ENCODE results near the gene NCKAP5. TPM values are rescaled to one million over a fixed set of nuclear protein-coding genes. Genes with fewer than 3 reads are reported as not detected.

The NCKAP5 gene
- total RNA-seq, 4 donors from 2014 or later = 0.55 to 6.6 (median 3.3) TPM; not detected in 1

DNA sequence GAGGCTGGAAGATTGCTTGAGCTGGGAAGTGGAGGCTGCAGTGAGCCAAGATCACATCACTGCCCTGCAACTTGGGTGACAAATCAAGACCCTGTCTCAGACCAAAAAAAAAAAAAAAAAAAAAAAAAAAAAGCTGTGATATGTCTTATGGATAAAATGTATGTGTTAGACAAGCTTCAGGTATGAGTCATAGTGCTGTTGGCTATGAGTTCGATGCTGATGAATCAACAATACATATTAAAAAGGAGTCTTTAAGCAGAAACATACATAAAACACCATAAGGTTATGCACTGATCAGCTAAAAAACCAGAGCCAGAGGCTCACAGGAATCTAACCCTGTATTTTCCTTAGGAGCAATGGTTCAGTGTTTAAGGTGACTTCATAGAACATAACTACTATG lies 332.3 kb downstream of the NCKAP5 start:
- no peak for DNase-seq
- Histone ChIP-seq H3K27ac (no peak overlapping the region), H3K9me3 (no peaks in the 10 kb centered on the region), H3K27me3 (no peaks in the 10 kb centered on the region), H3K36me3 (no peaks in the 10 kb centered on the region), H3K4me3 (no peak overlapping the region), H3K4me1 (no peaks in the 10 kb centered on the region)
- intact Hi-C loops (cut with DNase I; ENCODE audit: low total_unique reads) = no loop called here
- TF ChIP-seq, protein P1, sequence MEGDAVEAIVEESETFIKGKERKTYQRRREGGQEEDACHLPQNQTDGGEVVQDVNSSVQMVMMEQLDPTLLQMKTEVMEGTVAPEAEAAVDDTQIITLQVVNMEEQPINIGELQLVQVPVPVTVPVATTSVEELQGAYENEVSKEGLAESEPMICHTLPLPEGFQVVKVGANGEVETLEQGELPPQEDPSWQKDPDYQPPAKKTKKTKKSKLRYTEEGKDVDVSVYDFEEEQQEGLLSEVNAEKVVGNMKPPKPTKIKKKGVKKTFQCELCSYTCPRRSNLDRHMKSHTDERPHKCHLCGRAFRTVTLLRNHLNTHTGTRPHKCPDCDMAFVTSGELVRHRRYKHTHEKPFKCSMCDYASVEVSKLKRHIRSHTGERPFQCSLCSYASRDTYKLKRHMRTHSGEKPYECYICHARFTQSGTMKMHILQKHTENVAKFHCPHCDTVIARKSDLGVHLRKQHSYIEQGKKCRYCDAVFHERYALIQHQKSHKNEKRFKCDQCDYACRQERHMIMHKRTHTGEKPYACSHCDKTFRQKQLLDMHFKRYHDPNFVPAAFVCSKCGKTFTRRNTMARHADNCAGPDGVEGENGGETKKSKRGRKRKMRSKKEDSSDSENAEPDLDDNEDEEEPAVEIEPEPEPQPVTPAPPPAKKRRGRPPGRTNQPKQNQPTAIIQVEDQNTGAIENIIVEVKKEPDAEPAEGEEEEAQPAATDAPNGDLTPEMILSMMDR (IDR thresholded peaks at IDR 0.05) = no peak
- no peak for TF ChIP-seq POLR2A (IDR thresholded peaks at IDR 0.05)

DNA sequence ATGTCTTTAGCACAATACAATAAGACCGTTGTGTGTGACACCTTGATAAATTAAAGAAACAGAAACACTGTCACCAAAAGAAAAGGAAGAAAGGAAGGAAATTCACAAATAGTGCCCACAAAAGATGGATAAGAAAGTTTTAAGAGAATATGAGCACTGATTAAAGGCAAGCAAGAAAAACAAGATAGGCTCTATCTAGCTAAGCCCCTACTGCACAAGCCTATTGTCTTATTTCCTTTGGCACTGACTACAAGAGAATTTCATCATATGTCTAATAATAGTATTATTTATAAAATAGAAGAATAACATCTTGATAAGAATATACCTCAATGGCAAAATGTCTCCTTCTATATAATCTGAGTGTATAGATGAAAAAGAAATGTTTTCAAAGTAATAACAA lies 335.7 kb downstream of the NCKAP5 start:
- Histone ChIP-seq H3K36me3 (no peaks in the 10 kb centered on the region), H3K27me3 (no peaks in the 10 kb centered on the region), H3K4me1 (no peaks in the 10 kb centered on the region), H3K4me3 (no peak overlapping the region), H3K9me3 (no peaks in the 10 kb centered on the region), H3K27ac (no peak overlapping the region)
- TF ChIP-seq, protein P1 (IDR thresholded peaks at IDR 0.05) = no peak
- no peak for TF ChIP-seq POLR2A (IDR thresholded peaks at IDR 0.05)
- no peak for DNase-seq
- intact Hi-C loops (cut with DNase I; ENCODE audit: low total_unique reads) = no loop called here

DNA sequence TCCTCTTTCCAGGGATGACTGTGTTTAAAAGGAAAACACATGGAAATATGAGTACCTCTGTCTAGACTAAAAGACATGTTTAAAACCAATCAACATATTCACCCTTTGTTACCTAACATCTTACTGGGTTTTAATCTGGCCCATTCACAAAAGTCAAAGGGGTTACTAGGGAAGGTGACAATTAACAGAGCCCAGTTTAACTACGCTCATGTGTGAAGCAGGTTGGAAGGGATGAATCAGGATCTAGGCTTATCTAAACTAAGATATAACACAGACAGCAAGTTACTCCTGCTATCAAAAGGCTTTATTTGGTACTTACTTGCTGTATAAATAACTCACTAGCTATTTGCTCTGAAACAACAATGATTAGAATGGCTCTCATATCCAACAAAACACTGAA lies 337.0 kb downstream of the NCKAP5 start:
- no peaks in the 10 kb centered on the region for H3K9me3 ChIP-seq
- no peaks in the 10 kb centered on the region for H3K4me1 ChIP-seq
- H3K27me3 ChIP-seq = no peaks in the 10 kb centered on the region
- no peak for TF ChIP-seq POLR2A (IDR thresholded peaks at IDR 0.05)
- TF ChIP-seq, protein P1 (IDR thresholded peaks at IDR 0.05) = no peak
- no peak overlapping the region for H3K4me3 ChIP-seq
- H3K27ac ChIP-seq = no peak overlapping the region
- intact Hi-C loops (cut with DNase I; ENCODE audit: low total_unique reads) = no loop called here
- DNase-seq = no peak
- no peaks in the 10 kb centered on the region for H3K36me3 ChIP-seq

DNA sequence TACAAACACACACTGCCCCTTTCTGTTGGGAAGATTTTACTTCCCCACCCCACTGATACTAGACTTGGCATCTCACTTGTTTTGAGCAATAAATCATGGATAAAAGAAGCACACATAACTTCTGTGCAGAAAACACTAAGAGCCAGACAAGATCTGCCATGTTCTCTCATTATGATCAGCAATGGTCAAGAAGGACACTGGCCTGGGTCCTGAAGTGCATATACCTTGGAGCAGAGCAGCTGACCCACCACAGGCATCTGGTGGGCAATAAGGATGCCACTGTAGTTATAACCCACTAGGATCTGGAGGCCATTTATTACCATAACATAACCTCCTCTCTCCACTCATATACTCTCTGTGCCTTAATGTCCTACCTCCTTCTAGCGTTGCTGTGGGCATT lies 338.3 kb downstream of the NCKAP5 start:
- Histone ChIP-seq H3K9me3 (no peaks in the 10 kb centered on the region), H3K4me3 (no peak overlapping the region), H3K27me3 (no peaks in the 10 kb centered on the region), H3K4me1 (no peaks in the 10 kb centered on the region), H3K36me3 (no peaks in the 10 kb centered on the region), H3K27ac (no peak overlapping the region)
- no peak for TF ChIP-seq POLR2A (IDR thresholded peaks at IDR 0.05)
- TF ChIP-seq, protein P1 (IDR thresholded peaks at IDR 0.05) = no peak
- no peak for DNase-seq
- intact Hi-C loops (cut with DNase I; ENCODE audit: low total_unique reads) = no loop called here

DNA sequence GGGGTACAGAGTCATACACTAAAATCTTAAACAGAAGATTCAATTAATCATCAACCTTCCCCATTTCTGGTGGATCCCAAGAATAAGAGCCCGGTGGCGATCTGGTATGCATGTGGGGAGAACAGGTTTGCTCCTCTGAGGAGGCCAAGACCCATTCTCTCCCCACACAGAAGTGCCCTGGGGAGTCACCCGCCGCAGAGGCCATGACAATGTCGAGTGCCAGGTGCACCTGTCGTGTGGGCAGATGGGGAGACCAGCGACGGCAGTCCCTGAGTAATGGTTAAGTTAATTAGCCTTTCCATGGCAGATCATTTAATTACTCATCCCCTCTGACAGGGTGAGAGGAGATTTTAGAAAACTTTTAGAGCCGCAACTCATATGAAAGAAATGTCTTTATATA lies 345.0 kb downstream of the NCKAP5 start:
- Histone ChIP-seq H3K27ac (no peak overlapping the region), H3K36me3 (no peaks in the 10 kb centered on the region), H3K27me3 (no peaks in the 10 kb centered on the region), H3K9me3 (no peaks in the 10 kb centered on the region), H3K4me1 (no peaks in the 10 kb centered on the region), H3K4me3 (no peak overlapping the region)
- TF ChIP-seq, protein P1 (IDR thresholded peaks at IDR 0.05) = no peak
- TF ChIP-seq POLR2A (IDR thresholded peaks at IDR 0.05) = no peak
- intact Hi-C loops (cut with DNase I; ENCODE audit: low total_unique reads) = no loop called here
- DNase-seq = no peak
